Left ventricle myocardium superior (tissue), 1 donor: ENCODE data around the gene TMEM270. TPM values are rescaled to one million over a fixed set of nuclear protein-coding genes. Genes with fewer than 3 reads are reported as not detected.
A peak's percentile ranks its signal among the peaks of the same experiment; 100 is the strongest.
"Not testable (repeated sequence)": the region's sequence is repeated elsewhere in the genome, so short reads cannot be mapped to it uniquely, and the experiment has no call there.

Experiments
- ATAC-seq: fragments of 200-7000 bp; cut with Tn5 transposase; one replicate; pipeline ENCODE4 v1.9.1; 2020; ENCODE audit warnings: mild to moderate bottlenecking, moderate library complexity
- DNase-seq: peaks from one replicate; pipeline ENCODE4 v3.0.0-alpha.2; 2020
- intact Hi-C: fragments of 100-400 bp; cut with micrococcal nuclease; formaldehyde crosslinking; loops from one replicate; pipeline ENCODE4 v1.11.0; 2022
- total RNA-seq: library from RNA; stranded (reverse); fragmentation: NEBNext Ultra II Directional; extraction: Animal tissue kit (Norgen Biotek cat#: 25700); gene quantifications from one replicate; pipeline ENCODE4 v1.2.1, GENCODE V29; 2021
- donor health status: DM: no; HTN: yes; CAD: no; lungs with severe emphysema.

The TMEM270 gene
- total RNA-seq, 1 donor from 2014 or later: not detected

- DNase-seq: no peak
- ATAC-seq: no peak
- intact Hi-C loops: no loop called here
Measured at GRCh38 chr7:73831584-73831833, 29.4 kb upstream of the TMEM270 start.

DNA sequence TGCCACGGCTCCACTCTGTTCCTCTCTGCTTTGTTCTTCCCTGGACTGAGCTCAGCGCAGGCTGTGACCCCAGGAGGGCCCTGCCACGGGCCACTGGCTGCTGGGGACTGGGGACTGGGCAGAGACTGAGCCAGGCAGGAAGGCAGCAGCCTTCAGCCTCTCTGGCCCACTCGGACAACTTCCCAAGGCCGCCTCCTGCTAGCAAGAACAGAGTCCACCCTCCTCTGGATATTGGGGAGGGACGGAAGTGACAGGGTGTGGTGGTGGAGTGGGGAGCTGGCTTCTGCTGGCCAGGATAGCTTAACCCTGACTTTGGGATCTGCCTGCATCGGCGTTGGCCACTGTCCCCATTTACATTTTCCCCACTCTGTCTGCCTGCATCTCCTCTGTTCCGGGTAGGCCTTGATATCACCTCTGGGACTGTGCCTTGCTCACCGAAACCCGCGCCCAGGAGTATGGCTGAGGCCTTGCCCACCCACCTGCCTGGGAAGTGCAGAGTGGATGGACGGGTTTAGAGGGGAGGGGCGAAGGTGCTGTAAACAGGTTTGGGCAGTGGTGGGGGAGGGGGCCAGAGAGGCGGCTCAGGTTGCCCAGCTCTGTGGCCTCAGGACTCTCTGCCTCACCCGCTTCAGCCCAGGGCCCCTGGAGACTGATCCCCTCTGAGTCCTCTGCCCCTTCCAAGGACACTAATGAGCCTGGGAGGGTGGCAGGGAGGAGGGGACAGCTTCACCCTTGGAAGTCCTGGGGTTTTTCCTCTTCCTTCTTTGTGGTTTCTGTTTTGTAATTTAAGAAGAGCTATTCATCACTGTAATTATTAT, 28.9 kb upstream of the TMEM270 start:
- DNase-seq (no peak), ATAC-seq (no peak)
- intact Hi-C loops: no loop called here

DNA sequence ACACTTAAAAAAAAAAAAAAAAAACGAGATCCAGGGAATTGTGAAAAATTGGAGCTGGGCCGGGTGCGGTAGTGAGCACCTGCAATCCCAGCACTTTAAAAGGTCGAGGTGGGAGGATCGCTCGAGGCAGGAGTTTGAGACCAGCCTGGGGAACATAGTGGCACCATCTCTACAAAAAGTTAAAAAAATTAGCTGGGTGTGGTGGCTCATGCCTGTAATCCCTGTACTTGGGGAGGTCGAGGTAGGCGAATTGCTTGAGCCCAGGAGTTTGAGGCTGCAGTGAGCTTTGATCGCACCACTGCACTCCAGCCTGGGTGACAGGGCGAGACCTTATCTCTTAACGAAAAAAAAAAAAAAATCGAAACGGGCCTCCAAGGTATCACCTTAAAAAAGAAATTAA, 28.2 kb upstream of the TMEM270 start:
- ATAC-seq: no peak
- no peak for DNase-seq
- intact Hi-C loops: no loop called here

DNA sequence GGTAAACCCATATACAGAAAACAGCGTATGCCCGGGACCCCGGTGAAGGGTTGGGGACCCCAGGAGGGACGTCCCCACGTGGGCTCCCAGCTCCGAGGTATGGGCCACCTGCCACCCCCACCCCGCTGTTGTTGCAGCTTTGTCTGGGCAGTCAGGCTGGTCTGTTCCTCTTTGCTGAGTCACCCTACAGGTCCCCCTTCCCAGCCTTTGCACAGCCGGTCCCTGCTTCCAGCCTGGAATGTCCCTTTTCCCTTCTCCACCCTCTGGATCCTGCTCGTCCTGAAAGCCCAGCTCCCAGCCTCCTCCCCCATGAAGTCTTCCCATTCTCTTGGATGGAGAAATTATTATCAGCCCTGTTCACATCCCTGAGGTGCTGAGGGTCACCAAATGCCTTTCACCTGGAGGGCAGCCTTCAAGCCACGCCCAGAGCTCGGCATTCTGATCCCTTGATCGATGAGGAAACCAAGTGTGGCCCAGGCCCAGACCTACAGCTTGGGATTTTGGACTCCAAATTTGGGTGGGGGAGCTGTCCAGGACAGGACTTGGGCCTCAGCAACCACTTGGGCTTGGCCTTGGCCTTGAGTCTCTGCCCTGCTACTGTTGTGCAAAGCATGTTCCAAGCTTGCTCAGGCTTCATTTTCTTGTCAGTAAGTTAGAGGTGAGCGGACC, 27.6 kb upstream of the TMEM270 start:
- intact Hi-C loops: no loop called here
- no peak for DNase-seq
- no peak for ATAC-seq

GRCh38 chr7:73834626-73835191, 26.2 kb upstream of the TMEM270 start:
- intact Hi-C loops: no loop called here
- DNase-seq (no peak), ATAC-seq (no peak)

DNA sequence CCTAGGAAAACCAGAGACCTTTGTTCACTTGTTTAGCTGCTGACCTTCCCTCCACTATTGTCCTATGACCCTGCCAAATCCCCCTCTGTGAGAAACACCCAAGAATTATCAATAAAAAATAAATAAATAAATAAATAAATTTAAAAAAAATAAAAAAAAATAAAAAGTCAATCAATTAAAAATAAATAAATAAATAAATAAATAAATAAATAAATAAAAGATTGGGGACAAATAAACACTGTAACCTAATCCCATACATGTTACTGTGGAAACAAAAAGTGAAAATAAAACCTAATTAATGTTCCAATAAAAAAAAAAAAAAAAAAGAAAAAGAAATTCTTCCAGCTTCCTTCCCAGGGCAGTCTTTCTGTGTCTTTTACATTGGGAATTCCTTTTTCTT, 23.8 kb upstream of the TMEM270 start:
- intact Hi-C loops, ATAC-seq, DNase-seq: not testable (repeated sequence)

DNA sequence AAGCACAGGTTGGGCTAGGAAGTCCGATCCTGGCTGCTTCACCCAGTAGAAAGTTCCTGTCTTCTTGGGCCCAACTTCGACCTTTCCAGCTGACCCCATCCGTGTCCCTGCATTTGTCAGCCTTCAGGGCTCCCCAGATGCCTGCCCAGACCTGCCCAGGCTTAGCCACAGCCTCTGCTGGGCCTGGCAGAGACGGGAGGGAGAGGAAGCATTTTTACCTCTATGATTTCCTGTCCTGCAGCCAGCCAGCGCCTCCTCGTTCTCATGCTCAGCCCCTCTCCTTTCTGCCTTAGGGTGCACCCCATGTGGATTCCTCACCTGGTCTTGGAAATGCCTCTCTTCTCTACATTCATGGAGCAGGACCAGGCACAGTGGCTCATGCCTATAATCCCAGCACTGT, 22.3 kb upstream of the TMEM270 start:
- ATAC-seq: no peak
- DNase-seq: no peak
- intact Hi-C loops: no loop called here

- DNase-seq: no peak
- ATAC-seq: no peak
- intact Hi-C loops: no loop called here
Measured at GRCh38 chr7:73839290-73839689, 21.7 kb upstream of the TMEM270 start.

- DNase-seq: no peak
- intact Hi-C loops: no loop called here
- ATAC-seq: no peak
Measured at GRCh38 chr7:73839743-73840714, 20.9 kb upstream of the TMEM270 start.

GRCh38 chr7:73840715-73841379, 20.1 kb upstream of the TMEM270 start:
- intact Hi-C loops: no loop called here
- ATAC-seq: no peak

DNA sequence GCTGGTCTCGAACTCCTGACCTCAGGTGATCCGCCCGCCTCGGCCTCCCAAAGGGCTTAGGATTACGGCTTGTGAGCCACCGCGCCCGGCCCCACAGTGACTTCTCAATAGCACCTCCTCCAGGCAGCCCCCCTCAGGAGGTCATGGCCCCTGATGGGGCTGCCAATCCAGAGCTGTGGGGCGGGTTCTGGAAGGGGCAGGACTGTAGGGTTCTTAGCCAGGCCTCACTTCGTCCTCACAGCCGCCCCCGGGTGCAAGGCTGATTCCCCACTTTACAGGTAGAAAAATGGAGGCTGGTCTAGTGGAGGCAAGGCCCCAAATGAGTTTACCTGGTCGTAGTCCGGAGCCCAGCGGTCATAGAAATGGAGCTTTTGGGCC, 19.3 kb upstream of the TMEM270 start:
- no peak for DNase-seq
- ATAC-seq: peak; percentile 12
- intact Hi-C loops: no loop called here

More at GRCh38 chr7:73840715-73841379, 20.1 kb upstream of the TMEM270 start:
- DNase-seq: no peak

- intact Hi-C loops: no loop called here
- DNase-seq (peak; percentile 95), ATAC-seq (peak; percentile 98)
Measured at GRCh38 chr7:73842067-73842976, 18.6 kb upstream of the TMEM270 start, which contains the start of gene METTL27. Gene METTL27 (minus strand): TSS chr7:73842516. CDS start chr7:73842140, 376 bp downstream.

- no peak for DNase-seq
- intact Hi-C loops: no loop called here
Measured at GRCh38 chr7:73844131-73844547, 16.8 kb upstream of the TMEM270 start.

DNA sequence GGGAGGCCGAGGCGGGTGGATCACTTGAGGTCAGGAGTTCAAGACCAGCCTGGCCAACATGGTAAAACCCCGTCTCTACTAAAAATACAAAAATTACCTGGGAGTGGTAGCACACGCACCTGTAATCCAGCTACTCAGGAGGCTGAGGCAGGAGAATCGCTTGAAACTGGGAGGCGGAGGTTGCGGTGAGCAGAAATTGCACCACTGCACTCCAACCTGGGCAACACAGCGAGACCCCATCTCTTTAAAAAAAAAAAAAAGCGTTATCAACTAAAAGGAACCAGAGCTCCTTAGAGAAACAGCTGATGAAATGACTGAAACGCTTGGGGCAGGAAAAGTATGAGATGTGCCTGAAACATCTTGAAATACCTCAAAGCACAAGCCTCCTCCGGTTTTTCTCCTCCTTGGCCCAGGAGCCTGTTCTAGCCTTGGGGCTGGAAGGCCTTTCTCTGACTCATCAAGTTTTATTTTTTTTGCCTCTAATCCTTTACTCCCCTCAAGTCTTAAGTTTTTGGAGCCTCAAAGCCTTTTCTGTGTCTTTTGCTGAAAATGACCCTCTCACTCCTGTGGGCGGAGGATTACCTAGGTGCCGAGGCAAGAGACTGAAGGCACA, 16.0 kb upstream of the TMEM270 start:
- intact Hi-C loops: no loop called here
- no peak for DNase-seq
- ATAC-seq: no peak

More at GRCh38 chr7:73844131-73844547, 16.8 kb upstream of the TMEM270 start:
- ATAC-seq: no peak

- intact Hi-C loops, ATAC-seq, DNase-seq: not testable (repeated sequence)
Measured at GRCh38 chr7:73845701-73846195, 15.2 kb upstream of the TMEM270 start.

DNA sequence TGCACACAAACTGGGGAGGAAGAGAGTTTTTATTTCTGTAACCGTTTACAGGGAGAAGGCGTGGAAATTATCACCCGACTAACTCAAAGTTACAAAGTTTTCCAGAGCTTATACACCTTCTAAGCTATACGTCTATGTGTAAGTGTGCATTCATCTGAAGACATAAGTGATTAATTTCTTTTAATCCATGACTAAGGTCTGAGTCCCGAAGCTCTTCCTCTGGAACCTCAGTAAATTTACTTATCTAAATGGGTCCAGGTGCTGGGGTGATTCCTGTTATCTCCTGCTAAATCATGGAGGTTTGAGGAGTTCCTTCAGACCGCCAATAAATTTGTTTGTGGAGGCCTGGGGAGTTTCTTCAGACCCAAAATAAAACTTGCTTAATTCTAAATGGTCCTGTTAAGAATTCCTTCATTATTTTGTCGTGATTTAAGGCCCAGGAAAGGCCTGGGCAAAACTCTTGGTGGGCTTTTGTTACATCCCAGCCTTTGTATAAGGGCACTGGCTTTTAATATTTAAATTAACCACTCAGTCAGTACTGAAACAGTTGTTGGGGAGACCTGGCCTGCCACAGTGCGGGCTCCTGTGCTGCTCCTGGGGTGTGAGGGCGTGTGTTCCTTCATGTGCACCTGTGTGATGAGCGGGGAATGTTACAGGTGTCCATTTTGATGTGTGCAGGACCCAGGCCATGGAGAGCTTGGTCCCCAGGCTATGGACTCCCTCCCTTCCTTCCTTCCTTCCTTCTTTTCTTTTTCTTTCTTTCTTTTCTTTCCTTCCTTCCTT, 12.8 kb upstream of the TMEM270 start:
- DNase-seq (peak; percentile 1), ATAC-seq (no peak)
- intact Hi-C loops: no loop called here
